HG02588 (cell line): Measurements from ENCODE around the gene AFF2.

Experiments used
- ATAC-seq: cut with Tn5 transposase; IDR thresholded peaks from one replicate; pipeline ENCODE4 v1.9.1; 2021; ENCODE audit warnings: mild to moderate bottlenecking, moderate library complexity; ENCODE audit not compliant: unreplicated experiment

Gene AFF2

GRCh38 chrX:148815218-148815961, 315.0 kb downstream of the AFF2 start:
- ATAC-seq, result no peak

DNA sequence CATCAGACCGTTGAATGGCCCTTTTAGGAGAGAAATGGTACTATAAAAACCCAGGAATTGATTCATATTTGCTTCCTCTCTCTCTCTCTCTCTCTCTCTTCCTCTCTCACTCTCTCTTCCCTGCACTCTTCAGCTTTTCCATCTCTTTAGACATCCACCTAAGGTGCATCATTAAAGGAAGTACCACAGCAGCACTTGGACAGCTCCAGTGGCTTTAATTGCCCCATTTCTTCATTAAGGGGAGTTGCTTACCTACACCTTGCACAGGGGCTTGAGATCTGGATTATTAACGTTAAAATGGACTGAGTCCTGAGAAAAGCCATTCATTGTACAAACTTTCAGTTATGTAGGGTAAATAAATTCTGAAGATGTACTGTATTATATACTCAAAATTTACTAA, 323.6 kb downstream of the AFF2 start:
- ATAC-seq, result no peak

DNA sequence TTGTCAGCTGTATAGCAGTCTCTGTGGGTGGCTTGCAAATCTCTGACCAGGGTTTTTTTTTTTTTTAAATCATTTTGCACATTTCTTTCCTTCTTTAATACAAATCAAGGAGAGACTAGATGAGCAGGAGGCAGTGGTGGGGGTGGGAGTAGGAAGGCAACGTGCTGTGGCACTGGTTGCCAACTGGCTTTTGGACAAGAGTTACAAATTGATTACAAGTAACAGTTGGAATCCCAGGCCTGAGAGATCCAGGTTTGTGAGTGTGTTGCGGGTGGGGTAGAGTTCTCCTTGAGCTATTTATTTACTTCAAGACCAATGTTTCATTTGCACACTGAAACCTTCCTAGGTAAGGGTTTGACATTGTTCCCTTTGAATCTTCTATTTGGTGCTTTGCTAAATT, 325.3 kb downstream of the AFF2 start:
- no peak for ATAC-seq

DNA sequence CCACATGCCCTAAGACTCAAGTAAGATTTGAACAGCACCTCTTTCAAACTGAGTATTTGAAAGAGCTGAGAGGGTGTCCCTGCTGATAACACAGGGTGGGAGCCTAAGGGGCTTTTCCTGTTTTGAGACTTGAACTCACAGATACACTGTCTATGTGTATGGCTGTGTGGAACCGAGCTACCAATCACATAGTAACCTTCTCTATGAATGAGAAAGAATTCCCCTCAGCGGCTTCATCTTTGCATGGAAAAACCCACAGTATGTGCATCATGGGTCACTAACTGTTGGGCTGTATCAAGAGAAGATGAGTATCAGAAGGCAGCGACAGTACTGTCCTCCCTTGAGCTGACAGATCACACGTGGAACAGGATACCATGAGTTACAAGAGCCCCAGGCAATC, 336.3 kb downstream of the AFF2 start:
- ATAC-seq, result no peak

- no peak for ATAC-seq
Observed at GRCh38 chrX:148850631-148851030, 350.2 kb downstream of the AFF2 start.

DNA sequence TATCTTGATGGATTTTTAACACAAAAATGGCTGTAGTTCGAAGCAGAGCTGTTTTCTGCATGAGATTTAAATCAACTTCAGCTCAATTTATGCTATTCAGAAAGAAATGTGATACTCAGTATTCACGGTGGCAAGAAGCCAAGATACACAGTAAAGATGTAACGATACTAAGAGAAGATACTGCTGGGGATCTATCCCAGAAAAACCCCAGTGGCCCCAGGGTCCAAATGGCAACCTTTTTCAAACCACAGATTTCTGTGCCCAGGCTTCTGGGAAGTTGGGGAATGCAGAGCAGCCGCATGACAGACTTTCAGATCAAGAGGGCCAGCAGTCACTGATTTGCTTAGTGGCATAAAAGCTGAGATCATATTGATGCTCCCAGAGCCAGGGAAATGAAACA, 353.9 kb downstream of the AFF2 start:
- ATAC-seq, result no peak

GRCh38 chrX:148856505-148856904, 356.1 kb downstream of the AFF2 start:
- no peak for ATAC-seq

GRCh38 chrX:148865277-148866210, 365.1 kb downstream of the AFF2 start:
- ATAC-seq, result no peak

GRCh38 chrX:148867596-148867995, 367.2 kb downstream of the AFF2 start:
- ATAC-seq, result no peak

GRCh38 chrX:148871422-148872160, 371.2 kb downstream of the AFF2 start:
- no peak for ATAC-seq

- no peak for ATAC-seq
Observed at GRCh38 chrX:148872161-148872535, 371.7 kb downstream of the AFF2 start.

- ATAC-seq, result no peak
Observed at GRCh38 chrX:148872881-148873280, 372.5 kb downstream of the AFF2 start.

- ATAC-seq, result no peak
Observed at GRCh38 chrX:148874636-148875246, 374.3 kb downstream of the AFF2 start.

DNA sequence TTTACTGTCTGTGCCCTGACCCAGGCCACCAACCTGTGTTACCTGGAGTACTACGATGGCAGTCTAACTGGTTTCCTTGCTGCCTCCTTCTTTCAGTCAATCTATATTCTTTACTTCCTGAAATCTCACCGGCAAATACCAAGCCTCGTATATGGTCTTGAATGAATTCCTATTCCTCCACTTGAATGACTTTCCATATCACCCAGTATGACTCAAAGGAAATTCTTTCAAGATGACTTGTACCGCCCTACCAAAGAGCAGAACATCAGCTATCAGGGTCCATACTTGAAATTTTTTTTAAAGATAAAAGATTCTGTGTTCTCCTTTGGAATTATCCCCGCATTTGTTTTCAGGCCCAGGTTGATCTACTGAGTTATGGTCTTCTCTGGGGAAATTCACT, 378.0 kb downstream of the AFF2 start:
- no peak for ATAC-seq

- ATAC-seq, result no peak
Observed at GRCh38 chrX:148885203-148885602, 384.8 kb downstream of the AFF2 start.

DNA sequence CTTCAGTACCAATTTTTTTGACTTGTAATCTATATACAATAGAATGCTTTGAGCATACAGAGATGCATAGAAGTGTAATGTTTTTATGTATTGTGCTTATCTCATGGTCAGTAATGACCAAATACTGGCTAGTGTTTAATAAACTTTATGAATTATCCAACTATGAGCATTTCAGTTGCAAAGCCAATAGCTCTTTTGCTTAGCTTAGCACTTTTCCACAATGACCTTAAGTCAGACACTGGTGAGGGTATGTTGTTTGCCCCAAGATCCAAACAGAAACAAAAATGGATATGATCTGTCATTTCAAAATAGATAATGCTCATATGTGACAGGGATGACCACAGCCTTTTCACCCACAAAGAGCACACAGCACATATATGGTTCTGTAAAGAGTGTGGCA, 393.0 kb downstream of the AFF2 start:
- ATAC-seq, result no peak

GRCh38 chrX:148902581-148902980, 402.2 kb downstream of the AFF2 start:
- ATAC-seq, result no peak

DNA sequence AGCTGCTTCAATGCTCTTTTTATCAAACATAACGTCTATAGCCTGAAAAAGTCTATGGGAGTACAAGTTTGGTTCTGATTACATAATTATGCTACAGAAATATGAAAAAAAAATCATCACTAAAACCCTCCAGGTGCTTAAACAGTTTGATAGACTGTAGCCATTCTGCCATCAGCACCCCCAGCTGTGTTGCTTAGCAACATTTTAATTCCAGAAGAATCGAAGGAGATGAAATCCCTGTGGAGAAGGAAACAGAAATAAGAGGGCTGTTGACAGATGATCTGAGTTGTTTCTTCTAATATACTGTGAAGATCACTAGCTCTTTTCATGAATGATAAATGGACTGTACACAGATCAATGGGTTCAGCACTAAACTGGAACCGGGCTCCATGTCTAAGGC, 402.8 kb downstream of the AFF2 start:
- no peak for ATAC-seq

DNA sequence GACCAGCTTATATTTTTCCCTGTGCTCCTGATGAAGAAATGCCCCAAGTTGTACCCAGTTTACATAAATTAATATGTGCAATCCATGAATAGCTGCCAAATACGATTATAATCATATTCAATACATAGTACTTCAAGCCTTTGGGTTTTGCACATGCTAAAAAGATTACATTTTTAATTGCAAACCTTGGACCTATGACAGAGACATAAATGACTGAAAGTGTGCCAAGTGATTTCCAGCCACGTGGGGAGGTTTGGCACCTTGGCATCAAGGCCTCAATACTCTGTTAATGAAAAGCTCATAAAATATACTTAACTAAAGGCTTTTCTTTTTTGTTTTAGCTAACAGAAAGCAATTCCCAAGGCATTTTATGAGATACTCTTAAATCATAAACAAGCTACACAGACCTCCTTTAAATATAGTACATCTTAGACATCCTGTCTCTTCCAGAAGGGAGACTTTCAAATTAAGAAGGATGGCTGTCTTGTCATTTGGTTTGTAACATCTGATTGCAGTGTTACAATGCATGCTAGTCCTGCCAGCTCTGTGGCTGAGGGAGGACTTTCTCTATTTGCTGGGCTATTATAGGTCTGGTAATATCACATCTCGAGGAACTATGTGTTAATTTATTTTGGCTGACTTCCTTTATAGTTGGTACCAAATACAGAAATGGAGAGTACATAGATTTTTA, 404.1 kb downstream of the AFF2 start:
- ATAC-seq, result no peak

DNA sequence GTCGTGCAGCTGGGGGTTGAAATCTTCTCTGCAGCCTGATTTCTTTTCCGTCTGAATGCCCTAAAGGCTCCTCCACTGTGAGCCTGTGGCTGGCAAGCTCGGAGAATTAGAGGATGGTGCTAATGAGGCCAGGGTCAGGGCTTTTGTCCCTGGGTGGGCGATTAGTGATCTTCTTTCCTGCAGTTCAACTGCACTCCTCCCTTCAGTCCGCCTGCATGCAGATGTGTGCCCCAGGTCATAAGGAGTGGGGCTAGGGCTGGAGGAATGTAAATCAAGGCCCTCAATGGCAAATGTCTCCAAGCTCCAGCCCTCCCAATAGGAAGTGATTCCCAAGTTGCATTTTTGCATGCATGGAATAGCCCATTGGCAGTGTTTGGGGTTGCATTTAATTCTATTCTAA, 405.0 kb downstream of the AFF2 start:
- no peak for ATAC-seq
